Gastroesophageal sphincter (tissue), 3 donors: ENCODE measurements around the gene ARHGEF26.

Experiments used
- CTCF ChIP-seq, 4 experiments: fragments of 200-600 bp in 2 of 4; fragments of 450-650 bp in 2 of 4; sonication (generic) in 1 of 4; IDR thresholded peaks; one replicate each; pipeline ENCODE4 v1.5.1; 2017 to 2019; ENCODE audit warnings: antibody characterized with exemption in 4 of 4, mild to moderate bottlenecking in 2 of 4, moderate library complexity in 2 of 4
- EP300 ChIP-seq: sonication (generic); formaldehyde crosslinking; IDR thresholded peaks from one replicate; pipeline ENCODE4 v1.6.1; 2017; ENCODE audit warnings: antibody characterized with exemption, mild to moderate bottlenecking
- POLR2AphosphoS5 ChIP-seq: sonication (generic); formaldehyde crosslinking; IDR thresholded peaks from one replicate; pipeline ENCODE4 v1.6.1; 2017; ENCODE audit warnings: antibody characterized with exemption

DNA sequence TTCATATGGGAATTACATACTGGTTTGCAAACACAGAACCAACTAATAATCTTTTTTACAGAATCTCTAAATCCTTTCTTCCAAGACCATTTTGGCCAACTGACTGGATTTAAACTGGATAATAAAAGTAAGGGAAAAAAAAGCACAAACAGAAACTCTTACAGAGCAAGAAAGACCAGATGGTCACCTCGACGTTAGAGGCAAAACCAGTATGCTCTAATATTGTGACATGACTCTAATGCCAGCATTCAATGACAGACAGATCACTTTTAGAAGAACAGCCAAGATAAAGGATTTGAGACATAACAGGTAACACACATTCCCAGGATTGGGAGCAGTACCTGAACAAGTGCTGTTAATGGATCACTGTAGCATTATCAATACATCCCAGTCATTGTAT lies 152.2 kb downstream of the ARHGEF26 start:
- TF ChIP-seq CTCF (IDR thresholded peaks at IDR 0.05) (no peak), EP300 (no peak), POLR2AphosphoS5 (no peak)
